Endothelial cell of umbilical vein (primary cell): ENCODE data around the gene HDAC8.

ENCODE experiments used
- MYC ChIP-seq: IDR thresholded peaks from one replicate; pipeline ENCODE4 v1.6.1; 2011; ENCODE audit warnings: mild to moderate bottlenecking, low read depth, low read length
- POLR2A ChIP-seq: IDR thresholded peaks from 2 replicates; pipeline ENCODE4 v1.6.1; 2012; ENCODE audit warnings: low read depth, mild to moderate bottlenecking, control low read depth, low read length

- TF ChIP-seq MYC, result no peak
- no peak for TF ChIP-seq POLR2A
These were observed 80.1 kb downstream of the HDAC8 start for GRCh38 chrX:72492499-72492898.
